ENCODE results near the gene SCARB1. TPM values are rescaled to one million over a fixed set of nuclear protein-coding genes. Genes with fewer than 3 reads are reported as not detected.
A peak's percentile ranks its signal among the peaks of the same experiment; 100 is the strongest.

Gene SCARB1
- total RNA-seq, 2 experiments from 2014 or later = 18.2 to 18.3 TPM

DNA sequence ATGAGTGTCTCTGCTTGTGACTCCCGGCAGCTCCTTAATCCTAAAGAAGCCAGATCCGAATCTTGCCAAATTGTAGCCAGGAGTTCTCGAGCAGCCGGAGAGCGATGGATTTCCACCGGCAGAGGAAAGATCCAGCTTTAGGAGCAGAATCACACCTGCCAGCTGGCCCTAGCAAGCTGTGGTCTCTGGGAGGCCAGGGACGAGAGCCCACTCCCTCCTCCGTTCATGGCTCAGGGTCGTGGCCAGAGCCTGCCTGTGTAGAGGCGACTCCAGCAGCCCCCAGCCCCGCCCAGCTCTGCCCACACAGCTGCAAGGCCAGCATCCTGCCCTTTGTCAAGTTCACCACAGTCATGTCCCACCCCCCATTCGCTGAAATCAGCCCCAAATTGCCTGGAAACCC, 121.0 kb downstream of the SCARB1 start:
- H3K4me1 Mint-ChIP-seq (ENCODE audit: low read depth) = peaks cover 28% of the 10 kb centered on the region
- DNase-seq = no peak
- peaks cover 1% of the 10 kb centered on the region for H3K9me3 Mint-ChIP-seq
- H3K4me3 Mint-ChIP-seq = no peak overlapping the region
- CTCF ChIA-PET = interaction anchor here (3.6 to 3.9 kb wide), 2 partner anchors 19 to 23 kb away, joined by 20 to 32 read pairs; no protein-coding TSS in a partner anchor
- H3K27me3 Mint-ChIP-seq (ENCODE audit: low read depth) = peaks cover 7% of the 10 kb centered on the region
- no peak overlapping the region for H3K27ac Mint-ChIP-seq
- intact Hi-C loops (cut with micrococcal nuclease) = no loop called here
- no peaks in the 10 kb centered on the region for H3K36me3 Mint-ChIP-seq (ENCODE audit: low read depth)

DNA sequence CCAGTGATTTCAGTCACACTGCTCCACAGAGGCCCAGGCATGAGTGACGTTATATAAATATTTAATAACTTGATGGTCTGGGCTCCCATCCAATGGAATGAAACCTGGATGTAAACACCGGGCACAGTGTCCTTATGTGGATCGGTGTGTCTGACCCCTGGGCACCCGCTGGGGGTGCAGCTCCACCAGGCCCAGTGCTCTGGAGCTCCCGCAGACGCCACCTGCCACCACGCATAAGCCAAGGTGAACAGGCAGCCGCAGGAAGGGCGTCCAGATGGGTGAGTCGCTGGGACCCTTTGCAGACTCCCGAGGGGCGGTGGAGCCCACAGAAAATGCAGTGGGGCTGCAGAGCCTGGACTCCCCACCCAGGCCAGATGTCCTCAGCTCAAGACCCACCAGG, 121.6 kb downstream of the SCARB1 start:
- no peak overlapping the region for H3K27ac Mint-ChIP-seq
- peaks cover 28% of the 10 kb centered on the region for H3K4me1 Mint-ChIP-seq (ENCODE audit: low read depth)
- H3K4me3 Mint-ChIP-seq = no peak overlapping the region
- no peaks in the 10 kb centered on the region for H3K36me3 Mint-ChIP-seq (ENCODE audit: low read depth)
- CTCF ChIA-PET = interaction anchor here (1.4 to 3.9 kb wide), 3 partner anchors 20 to 30 kb away, joined by 4 to 32 read pairs (median 20); no protein-coding TSS in a partner anchor
- peaks cover 1% of the 10 kb centered on the region for H3K9me3 Mint-ChIP-seq
- DNase-seq = no peak
- intact Hi-C loops (cut with micrococcal nuclease) = no loop called here
- H3K27me3 Mint-ChIP-seq (ENCODE audit: low read depth) = peaks cover 7% of the 10 kb centered on the region

DNA sequence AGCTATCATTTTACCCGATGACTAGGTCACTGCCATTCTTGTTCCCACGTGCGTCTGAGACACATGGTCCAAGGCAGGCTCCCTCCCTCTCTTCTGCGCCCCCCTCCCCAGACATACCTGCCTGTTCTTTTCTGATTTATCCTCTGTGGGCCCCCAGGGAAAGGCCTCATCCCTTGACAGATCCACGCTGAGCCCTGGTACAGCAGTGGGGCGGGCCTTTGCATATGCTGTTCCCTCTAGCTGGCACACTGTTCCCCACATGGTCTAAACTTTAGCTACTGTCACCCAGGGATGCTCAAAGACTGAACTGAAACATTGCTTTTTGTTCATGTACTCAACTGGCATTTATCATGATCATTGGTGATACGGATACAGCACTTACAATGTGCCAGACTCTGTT, 122.5 kb downstream of the SCARB1 start:
- Mint-ChIP-seq H3K9me3 (peaks cover 1% of the 10 kb centered on the region), H3K27ac (no peak overlapping the region), H3K36me3 (ENCODE audit: low read depth) (no peaks in the 10 kb centered on the region), H3K4me1 (ENCODE audit: low read depth) (peaks cover 28% of the 10 kb centered on the region), H3K27me3 (ENCODE audit: low read depth) (peaks cover 3% of the 10 kb centered on the region), H3K4me3 (no peak overlapping the region)
- CTCF ChIA-PET = interaction anchor here (1.0 to 3.9 kb wide), 7 partner anchors 18 to 709 kb away, joined by 3 to 32 read pairs (median 4); no protein-coding TSS in a partner anchor
- intact Hi-C loops (cut with micrococcal nuclease) = loop anchor here (1.0 kb wide), 1 partner anchor 26 kb away; no protein-coding TSS in a partner anchor
- DNase-seq = no peak

DNA sequence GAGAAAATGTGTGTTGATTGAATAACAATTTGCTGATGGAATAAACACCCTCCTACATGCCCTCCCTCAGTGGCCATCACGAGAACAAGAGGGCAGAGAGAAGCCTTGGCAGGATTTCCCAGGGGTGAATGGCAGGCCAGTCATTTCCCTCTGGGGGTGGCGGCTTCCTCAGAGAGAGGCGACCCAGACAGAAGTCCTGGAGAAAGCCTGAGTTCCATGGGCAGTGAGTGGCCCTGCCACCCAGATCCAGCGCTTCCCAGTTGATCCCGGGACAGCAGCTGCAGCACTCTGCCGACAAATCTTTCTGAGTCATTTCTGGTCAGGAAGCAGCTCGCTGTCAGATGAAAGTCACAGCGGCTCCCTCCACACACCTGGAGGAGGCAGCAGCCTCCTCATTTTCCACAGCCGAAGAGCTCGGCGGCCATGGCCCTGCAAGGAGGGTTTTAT, 123.0 kb downstream of the SCARB1 start:
- peaks cover 3% of the 10 kb centered on the region for H3K27me3 Mint-ChIP-seq (ENCODE audit: low read depth)
- H3K4me1 Mint-ChIP-seq (ENCODE audit: low read depth) = peaks cover 30% of the 10 kb centered on the region
- CTCF ChIA-PET = interaction anchor here (1.0 to 3.9 kb wide), 7 partner anchors 18 to 708 kb away, joined by 3 to 32 read pairs (median 4); no protein-coding TSS in a partner anchor
- no peak overlapping the region for H3K27ac Mint-ChIP-seq
- peak; percentile 64 for DNase-seq
- peaks cover 1% of the 10 kb centered on the region for H3K9me3 Mint-ChIP-seq
- H3K36me3 Mint-ChIP-seq (ENCODE audit: low read depth) = no peaks in the 10 kb centered on the region
- H3K4me3 Mint-ChIP-seq = no peak overlapping the region
- intact Hi-C loops (cut with micrococcal nuclease) = loop anchor here (1.0 kb wide), 1 partner anchor 27 kb away; no protein-coding TSS in a partner anchor

DNA sequence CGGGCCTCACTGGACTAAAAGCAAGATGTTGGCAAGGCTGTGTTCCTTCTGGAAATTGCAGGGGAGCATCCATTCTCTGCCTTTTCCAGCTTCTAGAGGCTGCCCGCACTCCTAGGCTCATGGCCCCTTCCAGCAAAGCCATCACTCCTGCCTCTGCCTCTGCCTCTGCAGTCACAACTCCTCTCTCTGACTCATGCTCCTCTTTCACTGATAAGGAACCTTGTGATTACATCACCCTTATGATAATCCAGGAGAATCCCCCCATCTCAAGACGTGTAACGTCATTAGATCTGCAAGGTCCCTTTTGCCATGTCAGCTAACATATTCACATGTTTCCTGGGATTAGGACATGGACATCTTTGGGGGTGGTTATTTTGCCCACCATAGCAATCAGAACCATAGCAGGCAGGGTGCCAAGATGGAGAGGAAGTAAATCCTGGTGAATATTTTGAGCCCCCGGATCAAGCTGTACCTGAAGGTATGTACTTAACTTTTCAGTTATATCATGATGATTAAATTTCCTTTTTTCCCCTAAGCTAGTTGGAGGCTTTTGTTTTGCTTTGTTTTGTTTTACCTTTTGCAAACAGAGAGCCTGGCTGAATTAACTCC, 123.6 kb downstream of the SCARB1 start:
- Mint-ChIP-seq H3K27ac (no peak overlapping the region), H3K9me3 (peaks cover 1% of the 10 kb centered on the region), H3K36me3 (ENCODE audit: low read depth) (no peaks in the 10 kb centered on the region), H3K4me1 (ENCODE audit: low read depth) (peaks cover 26% of the 10 kb centered on the region), H3K4me3 (no peak overlapping the region), H3K27me3 (ENCODE audit: low read depth) (no peaks in the 10 kb centered on the region)
- no peak for DNase-seq
- CTCF ChIA-PET = interaction anchor here (0.8 to 3.9 kb wide), 6 partner anchors 19 to 708 kb away, joined by 3 to 32 read pairs (median 5); no protein-coding TSS in a partner anchor
- intact Hi-C loops (cut with micrococcal nuclease) = no loop called here

DNA sequence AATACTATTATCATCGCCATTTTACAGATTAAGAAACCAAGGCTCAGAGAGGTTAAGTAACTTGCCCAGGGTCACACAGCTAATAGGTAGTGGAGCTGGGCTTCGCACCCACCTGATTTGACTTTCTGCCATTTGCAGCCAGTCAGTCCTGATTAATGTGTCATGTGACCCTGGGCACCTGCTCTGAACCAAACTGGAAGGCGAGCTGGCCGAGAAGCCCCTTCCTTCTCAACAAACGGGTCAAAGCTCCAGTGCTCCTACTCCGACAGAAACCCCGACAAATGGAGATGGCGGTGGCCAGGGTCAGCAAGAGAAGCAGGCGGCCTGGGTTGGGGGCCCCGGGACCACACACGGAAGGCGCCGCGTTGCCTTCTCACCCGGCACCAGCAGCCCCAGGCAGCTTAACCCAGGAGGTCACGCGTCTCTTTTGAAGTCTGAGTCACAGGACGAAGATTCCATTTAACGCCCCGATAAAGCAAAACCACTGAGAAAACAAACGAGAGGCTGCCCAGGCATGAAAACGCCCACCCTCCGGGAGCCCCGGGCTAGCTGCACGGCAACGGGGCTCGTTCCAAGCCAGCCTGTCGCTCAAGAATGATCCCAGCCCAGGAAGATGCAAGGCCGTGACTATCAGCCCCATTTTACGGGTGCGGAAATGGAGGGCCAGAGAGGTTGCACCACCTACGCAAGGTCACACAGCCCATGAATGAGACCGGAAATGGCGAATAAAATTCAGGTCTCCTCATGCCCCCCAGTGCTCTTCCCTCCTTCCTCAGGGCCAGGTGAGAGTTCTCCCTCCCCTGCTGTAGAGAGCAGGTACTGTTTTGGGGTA, 124.8 kb downstream of the SCARB1 start:
- Mint-ChIP-seq H3K9me3 (peaks cover 1% of the 10 kb centered on the region), H3K4me3 (no peak overlapping the region), H3K4me1 (ENCODE audit: low read depth) (peaks cover 26% of the 10 kb centered on the region), H3K27me3 (ENCODE audit: low read depth) (no peaks in the 10 kb centered on the region), H3K36me3 (ENCODE audit: low read depth) (no peaks in the 10 kb centered on the region), H3K27ac (no peak overlapping the region)
- intact Hi-C loops (cut with micrococcal nuclease) = no loop called here
- no peak for DNase-seq
- CTCF ChIA-PET = interaction anchor here (1.7 to 3.9 kb wide), 2 partner anchors 27 to 28 kb away, joined by 9 to 32 read pairs; no protein-coding TSS in a partner anchor

DNA sequence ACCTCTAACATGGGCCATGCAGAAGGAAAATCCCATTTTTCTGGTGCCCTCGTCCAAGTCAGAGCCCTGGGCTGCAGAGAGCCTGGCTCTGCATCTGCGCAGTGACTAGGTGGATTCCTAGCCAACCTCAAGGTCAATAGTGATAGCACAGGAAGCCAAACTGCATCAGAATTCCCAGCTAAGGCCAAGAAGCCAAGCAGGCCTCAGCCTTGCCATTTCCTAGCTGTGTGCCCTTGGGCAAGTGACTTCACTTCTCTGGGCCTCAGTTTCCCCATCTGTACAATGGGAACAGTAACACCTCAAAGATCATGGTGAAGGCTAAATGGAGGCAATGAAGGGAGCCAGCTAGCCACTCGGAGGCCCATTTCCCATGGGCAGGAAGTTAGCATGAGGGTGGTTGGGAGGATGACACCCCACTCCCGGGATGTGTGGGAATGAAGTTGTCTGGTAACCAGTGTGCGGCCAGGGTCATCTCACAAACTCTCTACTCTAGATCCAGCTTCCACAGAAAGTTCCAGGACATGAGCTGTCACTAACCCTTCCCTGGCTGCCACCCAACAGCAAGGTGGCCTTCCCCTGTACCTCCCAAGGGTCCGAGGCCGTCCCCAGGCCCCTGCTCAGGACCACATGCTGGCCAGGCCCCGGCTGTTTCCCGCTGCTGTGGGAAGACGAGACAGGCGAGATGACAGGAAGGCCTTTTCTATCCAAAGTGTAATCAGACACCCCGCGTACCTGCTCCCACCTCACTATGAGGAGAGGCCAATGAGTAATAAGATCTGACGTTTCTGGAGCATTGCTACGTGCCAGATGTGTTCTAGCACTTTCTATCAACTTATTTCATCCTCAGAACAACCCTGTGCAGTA, 125.7 kb downstream of the SCARB1 start:
- H3K9me3 Mint-ChIP-seq = peaks cover 1% of the 10 kb centered on the region
- peaks cover 26% of the 10 kb centered on the region for H3K4me1 Mint-ChIP-seq (ENCODE audit: low read depth)
- no peaks in the 10 kb centered on the region for H3K27me3 Mint-ChIP-seq (ENCODE audit: low read depth)
- no peak for DNase-seq
- intact Hi-C loops (cut with micrococcal nuclease) = no loop called here
- no peak overlapping the region for H3K4me3 Mint-ChIP-seq
- CTCF ChIA-PET = interaction anchor here (1.7 kb wide), 1 partner anchor 28 kb away, joined by 9 read pairs; no protein-coding TSS in a partner anchor
- H3K36me3 Mint-ChIP-seq (ENCODE audit: low read depth) = no peaks in the 10 kb centered on the region
- H3K27ac Mint-ChIP-seq = no peak overlapping the region

DNA sequence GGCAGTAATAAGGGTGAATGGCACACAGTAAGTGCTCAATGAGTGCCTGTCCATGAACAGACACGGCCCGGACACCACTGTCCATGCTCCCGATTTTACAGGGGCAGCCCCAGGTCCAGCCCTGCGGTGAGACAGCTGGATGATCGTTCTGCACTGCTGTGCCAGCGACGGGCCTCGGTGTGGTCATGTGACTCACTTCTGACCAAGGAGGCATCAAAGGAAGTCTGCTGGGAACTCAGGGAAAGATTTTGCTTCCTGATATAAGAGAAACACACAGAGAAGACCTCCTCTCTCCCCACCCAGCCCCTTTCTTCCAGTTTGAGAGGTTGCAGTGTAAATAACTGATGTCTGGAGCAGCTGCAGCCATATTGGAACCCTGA, 126.6 kb downstream of the SCARB1 start:
- no peaks in the 10 kb centered on the region for H3K36me3 Mint-ChIP-seq (ENCODE audit: low read depth)
- DNase-seq = no peak
- intact Hi-C loops (cut with micrococcal nuclease) = no loop called here
- no peaks in the 10 kb centered on the region for H3K27me3 Mint-ChIP-seq (ENCODE audit: low read depth)
- H3K4me3 Mint-ChIP-seq = no peak overlapping the region
- CTCF ChIA-PET = interaction anchor here (1.7 kb wide), 1 partner anchor 29 kb away, joined by 9 read pairs; no protein-coding TSS in a partner anchor
- H3K27ac Mint-ChIP-seq = no peak overlapping the region
- peaks cover 1% of the 10 kb centered on the region for H3K9me3 Mint-ChIP-seq
- peaks cover 26% of the 10 kb centered on the region for H3K4me1 Mint-ChIP-seq (ENCODE audit: low read depth)

DNA sequence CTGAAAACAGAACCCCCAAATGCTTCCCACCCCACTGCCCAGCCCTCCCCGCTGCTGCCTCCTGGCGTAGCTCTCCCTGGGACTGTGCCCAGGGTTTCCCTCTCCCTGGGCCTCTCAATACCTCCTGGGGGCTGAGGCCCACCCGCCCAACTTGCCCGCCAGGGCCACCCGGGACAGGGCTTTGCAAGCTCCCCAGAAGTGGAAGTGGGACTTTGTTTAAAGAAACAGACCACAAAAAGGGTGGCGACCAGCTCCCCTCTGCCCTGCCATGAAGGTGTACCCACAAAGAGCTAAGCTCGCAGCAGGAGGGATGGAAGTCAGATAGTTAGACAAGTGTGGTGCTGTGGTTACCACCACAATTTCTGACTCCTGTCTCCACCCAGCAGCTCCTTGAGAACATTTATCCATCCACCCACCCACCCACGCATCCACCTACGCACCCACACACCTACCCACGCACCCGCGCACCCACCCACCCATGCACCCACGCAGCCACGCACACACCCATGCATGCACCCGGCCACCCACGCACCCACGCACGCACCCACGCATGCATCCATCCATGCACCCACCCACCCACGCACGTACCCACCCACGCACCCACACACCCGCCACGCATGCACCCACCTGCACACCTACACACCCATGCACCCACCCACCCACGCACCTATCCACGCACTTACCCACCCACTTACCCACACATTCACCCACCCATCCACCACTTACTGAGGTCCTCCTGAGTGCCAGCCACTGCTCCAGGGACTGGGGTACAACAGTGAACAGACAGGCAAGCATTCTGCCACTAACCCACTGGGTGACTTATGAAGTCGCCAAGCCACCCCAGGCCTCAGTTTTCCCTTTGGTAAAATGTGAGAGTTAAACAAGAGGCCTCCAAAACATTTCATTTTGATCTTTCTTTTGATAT, 127.3 kb downstream of the SCARB1 start:
- intact Hi-C loops (cut with micrococcal nuclease) = no loop called here
- Mint-ChIP-seq H3K27me3 (ENCODE audit: low read depth) (no peaks in the 10 kb centered on the region), H3K9me3 (peaks cover 1% of the 10 kb centered on the region), H3K4me1 (ENCODE audit: low read depth) (peaks cover 26% of the 10 kb centered on the region), H3K27ac (no peak overlapping the region), H3K36me3 (ENCODE audit: low read depth) (no peaks in the 10 kb centered on the region), H3K4me3 (no peak overlapping the region)
- CTCF ChIA-PET = no interaction called here
- DNase-seq = no peak

DNA sequence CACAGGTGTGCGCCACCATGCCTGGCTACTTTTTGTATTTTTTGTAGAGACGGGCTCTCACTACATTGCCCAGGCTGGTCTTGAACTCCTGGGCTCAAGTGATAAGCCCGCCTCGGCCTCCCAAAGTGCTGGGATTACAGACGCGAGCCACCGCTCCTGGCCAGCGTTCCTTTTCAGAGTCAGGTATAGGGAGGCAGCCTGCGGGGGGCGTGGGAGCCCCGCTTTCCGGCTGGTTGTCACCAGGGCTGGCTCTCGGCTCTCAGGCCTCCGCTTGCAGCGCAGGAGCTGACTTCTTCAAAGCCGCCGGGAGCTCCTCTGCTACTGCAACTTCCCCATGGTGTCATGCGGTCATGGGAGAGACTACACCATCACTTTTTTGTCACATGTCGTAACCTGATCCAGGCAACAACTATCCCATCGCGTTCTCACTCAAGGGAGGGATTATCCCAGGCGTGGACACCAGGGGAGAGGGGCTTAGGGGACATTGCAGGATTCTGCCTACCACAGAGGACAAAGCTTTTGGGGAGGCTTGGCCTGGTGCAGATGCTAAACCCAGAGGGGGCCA, 129.4 kb downstream of the SCARB1 start:
- intact Hi-C loops (cut with micrococcal nuclease) = no loop called here
- peaks cover 2% of the 10 kb centered on the region for H3K9me3 Mint-ChIP-seq
- no peaks in the 10 kb centered on the region for H3K27me3 Mint-ChIP-seq (ENCODE audit: low read depth)
- CTCF ChIA-PET = interaction anchor here (0.7 kb wide), 1 partner anchor 37 kb away, joined by 3 read pairs; no protein-coding TSS in a partner anchor
- H3K27ac Mint-ChIP-seq = no peak overlapping the region
- no peak overlapping the region for H3K4me3 Mint-ChIP-seq
- peaks cover 10% of the 10 kb centered on the region for H3K4me1 Mint-ChIP-seq (ENCODE audit: low read depth)
- H3K36me3 Mint-ChIP-seq (ENCODE audit: low read depth) = no peaks in the 10 kb centered on the region
- no peak for DNase-seq

DNA sequence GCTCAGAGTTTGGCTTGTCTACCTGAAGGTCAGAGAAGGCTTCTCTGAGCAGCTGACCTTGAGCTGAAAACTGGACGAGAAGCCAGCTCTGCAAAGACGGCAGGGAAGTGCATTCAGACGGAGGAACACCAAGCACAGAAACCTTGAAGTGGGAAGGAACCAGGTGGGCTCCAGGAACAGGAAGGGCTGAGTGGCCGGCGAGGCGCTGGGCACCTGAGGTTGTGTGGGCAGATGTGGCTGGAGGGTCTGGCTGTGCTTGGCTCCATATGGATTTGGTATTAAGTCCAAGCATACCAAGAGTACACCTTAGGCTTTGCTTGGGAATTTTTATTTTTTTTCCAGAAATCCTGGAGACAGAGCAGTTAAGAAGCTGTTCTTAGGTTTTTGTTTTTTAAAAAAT, 130.6 kb downstream of the SCARB1 start:
- Mint-ChIP-seq H3K27me3 (ENCODE audit: low read depth) (no peaks in the 10 kb centered on the region), H3K9me3 (peaks cover 2% of the 10 kb centered on the region), H3K27ac (no peak overlapping the region), H3K4me1 (ENCODE audit: low read depth) (peaks cover 10% of the 10 kb centered on the region), H3K4me3 (no peak overlapping the region), H3K36me3 (ENCODE audit: low read depth) (no peaks in the 10 kb centered on the region)
- DNase-seq = no peak
- intact Hi-C loops (cut with micrococcal nuclease) = no loop called here
- CTCF ChIA-PET = interaction anchor here (0.6 kb wide), 1 partner anchor 14 kb away, joined by 3 read pairs; no protein-coding TSS in a partner anchor

Data from activated naive CD4-positive, alpha-beta T cell treated with anti-CD3 and anti-CD28 coated beads for 36 hours (primary cell).